Left ventricle myocardium inferior (tissue), 1 donor: ENCODE measurements around the gene MUC3A. TPM values are rescaled to one million over a fixed set of nuclear protein-coding genes. Genes with fewer than 3 reads are reported as not detected.

Experiments used
- DNase-seq: peaks from one replicate; pipeline ENCODE4 v3.0.0-alpha.2; 2020
- H3K27ac ChIP-seq: fragments of 200-600 bp; replicated peaks from 2 replicates; pipeline ENCODE4 v1.8.0; 2021
- H3K27me3 ChIP-seq: fragments of 200-600 bp; 2 replicates; pipeline ENCODE4 v1.8.0; 2021; ENCODE audit warnings: low read depth
- H3K36me3 ChIP-seq: fragments of 200-600 bp; 2 replicates; pipeline ENCODE4 v1.8.0; 2021
- H3K4me1 ChIP-seq: fragments of 200-600 bp; 2 replicates; pipeline ENCODE4 v1.8.0; 2021
- H3K4me3 ChIP-seq: fragments of 200-600 bp; 2 replicates; pipeline ENCODE4 v1.8.0; 2021; ENCODE audit warnings: mild to moderate bottlenecking, moderate library complexity
- H3K9me3 ChIP-seq: fragments of 200-600 bp; replicated peaks from 2 replicates; pipeline ENCODE4 v1.8.0; 2021
- intact Hi-C: fragments of 100-400 bp; cut with micrococcal nuclease; formaldehyde crosslinking; loops from one replicate; pipeline ENCODE4 v1.11.0; 2022
- long read RNA-seq: library from polyadenylated mRNA; unstranded; transcript quantifications from one replicate; pipeline ENCODE4 v2.0.0, GENCODE V29; 2021
- total RNA-seq: library from RNA; stranded (reverse); fragmentation: NEBNext Ultra II Directional; extraction: Animal tissue kit (Norgen Biotek cat#: 25700); gene quantifications from one replicate; pipeline ENCODE4 v1.2.1, GENCODE V29; 2021
- TF ChIP-seq, protein P1 (sequence below): fragments of 200-600 bp; IDR thresholded peaks from 2 replicates; pipeline ENCODE4 v1.8.0; 2021; ENCODE audit warnings: antibody characterized with exemption, mild to moderate bottlenecking, borderline replicate concordance
- donor health status: DM: no; HTN: yes; CAD: no; lungs with severe emphysema.

Gene MUC3A, protein sequence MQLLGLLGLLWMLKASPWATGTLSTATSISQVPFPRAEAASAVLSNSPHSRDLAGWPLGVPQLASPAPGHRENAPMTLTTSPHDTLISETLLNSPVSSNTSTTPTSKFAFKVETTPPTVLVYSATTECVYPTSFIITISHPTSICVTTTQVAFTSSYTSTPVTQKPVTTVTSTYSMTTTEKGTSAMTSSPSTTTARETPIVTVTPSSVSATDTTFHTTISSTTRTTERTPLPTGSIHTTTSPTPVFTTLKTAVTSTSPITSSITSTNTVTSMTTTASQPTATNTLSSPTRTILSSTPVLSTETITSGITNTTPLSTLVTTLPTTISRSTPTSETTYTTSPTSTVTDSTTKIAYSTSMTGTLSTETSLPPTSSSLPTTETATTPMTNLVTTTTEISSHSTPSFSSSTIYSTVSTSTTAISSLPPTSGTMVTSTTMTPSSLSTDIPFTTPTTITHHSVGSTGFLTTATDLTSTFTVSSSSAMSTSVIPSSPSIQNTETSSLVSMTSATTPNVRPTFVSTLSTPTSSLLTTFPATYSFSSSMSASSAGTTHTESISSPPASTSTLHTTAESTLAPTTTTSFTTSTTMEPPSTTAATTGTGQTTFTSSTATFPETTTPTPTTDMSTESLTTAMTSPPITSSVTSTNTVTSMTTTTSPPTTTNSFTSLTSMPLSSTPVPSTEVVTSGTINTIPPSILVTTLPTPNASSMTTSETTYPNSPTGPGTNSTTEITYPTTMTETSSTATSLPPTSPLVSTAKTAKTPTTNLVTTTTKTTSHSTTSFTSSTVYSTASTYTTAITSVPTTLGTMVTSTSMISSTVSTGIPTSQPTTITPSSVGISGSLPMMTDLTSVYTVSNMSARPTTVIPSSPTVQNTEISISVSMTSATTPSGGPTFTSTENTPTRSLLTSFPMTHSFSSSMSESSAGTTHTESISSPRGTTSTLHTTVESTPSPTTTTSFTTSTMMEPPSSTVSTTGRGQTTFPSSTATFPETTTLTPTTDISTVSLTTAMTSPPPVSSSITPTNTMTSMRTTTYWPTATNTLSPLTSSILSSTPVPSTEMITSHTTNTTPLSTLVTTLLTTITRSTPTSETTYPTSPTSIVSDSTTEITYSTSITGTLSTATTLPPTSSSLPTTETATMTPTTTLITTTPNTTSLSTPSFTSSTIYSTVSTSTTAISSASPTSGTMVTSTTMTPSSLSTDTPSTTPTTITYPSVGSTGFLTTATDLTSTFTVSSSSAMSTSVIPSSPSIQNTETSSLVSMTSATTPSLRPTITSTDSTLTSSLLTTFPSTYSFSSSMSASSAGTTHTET (N-terminal part only)
- 0.19 TPM for total RNA-seq
- long read RNA-seq, result 0 reads

DNA sequence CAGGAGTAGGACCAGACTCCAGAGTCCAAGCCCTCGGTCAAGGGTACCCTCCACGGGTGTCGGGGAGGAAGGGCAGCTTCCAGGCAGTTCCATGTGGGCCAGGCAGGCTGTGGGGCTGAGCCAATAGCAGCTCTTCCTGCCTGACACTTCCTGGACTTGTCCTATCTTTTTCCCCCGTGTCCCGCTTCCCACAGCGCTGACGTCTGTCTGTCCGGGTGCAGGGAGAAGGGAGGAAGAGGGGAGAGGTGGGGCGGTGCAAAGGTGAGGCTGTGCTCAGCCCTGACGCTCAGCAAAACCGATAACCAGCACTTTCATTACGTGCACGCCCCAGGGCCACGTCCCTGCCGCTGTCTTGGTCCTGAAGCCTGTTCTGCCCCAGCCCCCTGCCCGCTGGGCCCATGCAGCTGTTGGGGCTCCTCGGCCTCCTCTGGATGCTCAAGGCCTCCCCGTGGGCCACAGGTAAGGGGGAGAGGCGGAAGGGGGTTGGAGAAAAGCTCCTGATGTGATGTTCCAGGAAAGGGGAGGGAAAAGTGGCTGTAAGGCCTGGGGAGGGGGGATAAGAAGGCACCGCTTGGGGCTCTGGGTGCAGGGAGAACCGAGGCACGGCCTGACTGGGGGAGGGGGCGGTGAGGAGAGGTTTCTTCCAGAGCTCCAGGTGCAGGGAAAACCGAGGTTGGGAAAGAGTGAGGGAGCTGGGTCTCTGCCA lies at the start of gene MUC3A:
Gene MUC3A (plus strand): TSS at position 308 of the 706 bp plus-strand sequence. CDS start 91 bp downstream, at position 399.
- TF ChIP-seq, protein P1, sequence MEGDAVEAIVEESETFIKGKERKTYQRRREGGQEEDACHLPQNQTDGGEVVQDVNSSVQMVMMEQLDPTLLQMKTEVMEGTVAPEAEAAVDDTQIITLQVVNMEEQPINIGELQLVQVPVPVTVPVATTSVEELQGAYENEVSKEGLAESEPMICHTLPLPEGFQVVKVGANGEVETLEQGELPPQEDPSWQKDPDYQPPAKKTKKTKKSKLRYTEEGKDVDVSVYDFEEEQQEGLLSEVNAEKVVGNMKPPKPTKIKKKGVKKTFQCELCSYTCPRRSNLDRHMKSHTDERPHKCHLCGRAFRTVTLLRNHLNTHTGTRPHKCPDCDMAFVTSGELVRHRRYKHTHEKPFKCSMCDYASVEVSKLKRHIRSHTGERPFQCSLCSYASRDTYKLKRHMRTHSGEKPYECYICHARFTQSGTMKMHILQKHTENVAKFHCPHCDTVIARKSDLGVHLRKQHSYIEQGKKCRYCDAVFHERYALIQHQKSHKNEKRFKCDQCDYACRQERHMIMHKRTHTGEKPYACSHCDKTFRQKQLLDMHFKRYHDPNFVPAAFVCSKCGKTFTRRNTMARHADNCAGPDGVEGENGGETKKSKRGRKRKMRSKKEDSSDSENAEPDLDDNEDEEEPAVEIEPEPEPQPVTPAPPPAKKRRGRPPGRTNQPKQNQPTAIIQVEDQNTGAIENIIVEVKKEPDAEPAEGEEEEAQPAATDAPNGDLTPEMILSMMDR, result no peak
- Histone ChIP-seq H3K36me3 (no peaks in the 10 kb centered on the region), H3K4me3 (peak within 1 kb of the TSS; percentile 51), H3K27me3 (peaks cover 91% of the 10 kb centered on the region), H3K9me3 (peaks cover under 1% of the 10 kb centered on the region), H3K27ac (peak within 1 kb of the TSS; percentile 48), H3K4me1 (no peaks in the 10 kb centered on the region)
- DNase-seq, result no peak
- intact Hi-C loops, result no loop called here

DNA sequence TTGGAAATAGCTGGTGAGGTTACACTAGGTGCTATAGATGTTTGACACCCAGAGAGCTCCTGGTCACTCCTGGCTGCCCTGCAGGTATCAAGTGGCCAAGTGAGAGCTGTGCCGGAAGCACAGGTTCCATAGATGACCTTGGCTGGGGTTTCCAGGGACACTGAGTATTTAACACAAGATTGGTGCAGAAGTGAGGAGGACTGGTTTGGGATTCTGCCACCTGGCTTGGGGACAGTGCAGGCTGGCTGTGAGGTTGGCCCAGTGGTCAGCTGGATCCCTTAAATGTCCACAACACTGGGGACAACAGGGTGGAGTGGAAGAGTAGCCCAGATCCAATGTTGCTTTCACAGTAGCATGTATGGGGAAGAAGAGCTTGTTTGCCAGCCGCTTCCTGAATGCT lies 48.4 kb upstream of the MUC3A start:
- Histone ChIP-seq H3K27ac (no peak overlapping the region), H3K9me3 (no peaks in the 10 kb centered on the region), H3K4me1 (peaks cover 12% of the 10 kb centered on the region), H3K36me3 (no peaks in the 10 kb centered on the region), H3K27me3 (peaks cover 93% of the 10 kb centered on the region), H3K4me3 (no peak overlapping the region)
- intact Hi-C loops, result no loop called here
- no peak for DNase-seq
- TF ChIP-seq, protein P1, result no peak

DNA sequence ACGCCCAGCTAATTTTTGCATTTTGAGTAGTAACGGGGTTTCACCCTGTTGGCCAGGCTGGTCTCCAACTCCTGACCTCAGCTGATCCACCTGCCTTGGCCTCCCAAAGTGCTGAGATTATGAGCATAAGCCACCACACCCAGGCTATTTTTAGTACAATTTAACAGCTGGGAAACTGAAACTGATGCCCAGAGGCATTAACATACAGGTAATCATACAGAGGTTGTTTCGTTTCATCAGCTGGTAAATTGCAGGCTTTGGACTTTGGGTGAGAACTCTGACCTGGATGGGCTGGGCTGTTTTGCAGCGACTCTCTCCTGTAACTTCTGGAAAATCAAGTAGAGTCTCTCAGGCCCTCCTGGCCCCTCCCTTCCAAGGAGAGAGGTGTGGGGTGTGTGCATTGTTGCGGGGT lies 47.4 kb upstream of the MUC3A start:
- Histone ChIP-seq H3K9me3 (peaks cover 8% of the 10 kb centered on the region), H3K27me3 (peaks cover 92% of the 10 kb centered on the region), H3K36me3 (no peaks in the 10 kb centered on the region), H3K27ac (no peak overlapping the region), H3K4me3 (no peak overlapping the region), H3K4me1 (peaks cover 5% of the 10 kb centered on the region)
- no peak for DNase-seq
- TF ChIP-seq, protein P1, result no peak
- intact Hi-C loops, result no loop called here

DNA sequence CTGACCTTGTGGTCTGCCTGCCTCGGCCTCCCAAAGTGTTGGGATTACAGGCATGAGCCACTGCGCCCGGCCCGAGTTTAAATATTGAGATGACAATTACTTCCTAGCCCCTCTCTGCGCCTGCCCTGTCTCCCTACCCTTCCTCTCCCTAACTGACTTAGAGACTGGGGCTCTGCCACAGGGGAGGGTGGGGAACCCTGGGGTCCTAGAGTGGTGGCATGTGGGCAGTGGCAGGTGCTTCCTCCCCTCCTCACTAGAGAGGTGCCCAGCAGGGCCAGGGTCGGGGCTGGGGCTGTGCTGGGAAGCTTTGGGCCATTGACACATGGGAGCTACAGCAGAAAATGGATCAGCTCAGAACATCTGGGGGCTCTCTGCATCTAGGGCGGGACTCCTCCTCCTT lies 46.7 kb upstream of the MUC3A start:
- H3K9me3 ChIP-seq, result peaks cover 8% of the 10 kb centered on the region
- H3K27me3 ChIP-seq, result peaks cover 92% of the 10 kb centered on the region
- no peak overlapping the region for H3K4me3 ChIP-seq
- TF ChIP-seq, protein P1, result no peak
- no peaks in the 10 kb centered on the region for H3K36me3 ChIP-seq
- intact Hi-C loops, result no loop called here
- H3K27ac ChIP-seq, result no peak overlapping the region
- H3K4me1 ChIP-seq, result no peaks in the 10 kb centered on the region
- no peak for DNase-seq
